GM23338 (cell line): ENCODE results near the gene SLTM. TPM values are rescaled to one million over a fixed set of nuclear protein-coding genes. Genes with fewer than 3 reads are reported as not detected.
A peak's percentile ranks its signal among the peaks of the same experiment; 100 is the strongest.

ENCODE experiments used
- ATAC-seq: fragments of 200-7000 bp; cut with Tn5 transposase; 3 replicates; pipeline ENCODE4 v1.9.1; 2020
- DNase-seq: peaks from one replicate; pipeline ENCODE4 v3.0.0-alpha.2; 2015; ENCODE audit warnings: low spot score
- H2AFZ ChIP-seq: fragments of 200-600 bp; sonication (generic); 2 replicates; pipeline ENCODE4 v1.8.0; 2016; ENCODE audit warnings: antibody characterized with exemption, mild to moderate bottlenecking, moderate library complexity
- H3F3A ChIP-seq: fragments of 200-600 bp; sonication (generic); replicated peaks from 2 replicates; pipeline ENCODE4 v1.8.0; 2017; ENCODE audit warnings: antibody characterized with exemption, mixed run types, low read depth
- H3K27ac ChIP-seq: fragments of 200-600 bp; sonication (generic); 2 replicates; pipeline ENCODE4 v1.6.1; 2016; ENCODE audit warnings: low read depth
- H3K27me3 ChIP-seq: fragments of 200-600 bp; sonication (generic); 2 replicates; pipeline ENCODE4 v1.8.0; 2016; ENCODE audit warnings: mild to moderate bottlenecking, mixed run types, moderate library complexity; ENCODE audit not compliant: insufficient read depth
- H3K36me3 ChIP-seq: fragments of 200-600 bp; sonication (generic); 2 replicates; pipeline ENCODE4 v1.8.0; 2016; ENCODE audit warnings: mild to moderate bottlenecking; ENCODE audit not compliant: insufficient read depth
- H3K4me1 ChIP-seq: fragments of 200-600 bp; sonication (generic); 2 replicates; pipeline ENCODE4 v1.8.0; 2016; ENCODE audit warnings: mild to moderate bottlenecking, moderate library complexity; ENCODE audit not compliant: insufficient read depth
- H3K4me2 ChIP-seq: fragments of 200-600 bp; sonication (generic); 2 replicates; pipeline ENCODE4 v1.7.1; 2017; ENCODE audit warnings: mixed run types
- H3K4me3 ChIP-seq: fragments of 200-600 bp; sonication (generic); 2 replicates; pipeline ENCODE4 v1.6.1; 2016; ENCODE audit warnings: mixed run types
- H3K79me2 ChIP-seq: fragments of 200-600 bp; sonication (generic); replicated peaks from 2 replicates; pipeline ENCODE4 v1.8.0; 2017; ENCODE audit warnings: mild to moderate bottlenecking; ENCODE audit not compliant: insufficient read depth
- H3K9me2 ChIP-seq: fragments of 200-600 bp; sonication (generic); 2 replicates; pipeline ENCODE4 v1.8.0; 2017; ENCODE audit not compliant: insufficient read depth
- H4K20me1 ChIP-seq: fragments of 200-600 bp; sonication (generic); replicated peaks from 2 replicates; pipeline ENCODE4 v1.8.0; 2017; ENCODE audit warnings: mild to moderate bottlenecking; ENCODE audit not compliant: insufficient read depth
- H3K27ac Mint-ChIP-seq: 2 replicates; pipeline ENCODE4 v1.8.0; 2020; ENCODE audit warnings: inconsistent platforms, mild to moderate bottlenecking, moderate library complexity, mixed read lengths
- H3K27me3 Mint-ChIP-seq: 3 replicates; pipeline ENCODE4 v1.8.0; 2022; ENCODE audit warnings: low read depth, mild to moderate bottlenecking, moderate library complexity, mixed read lengths, inconsistent platforms; ENCODE audit not compliant: insufficient read depth, poor library complexity
- H3K36me3 Mint-ChIP-seq: 3 replicates; pipeline ENCODE4 v1.8.0; 2021; ENCODE audit warnings: low read depth, mild to moderate bottlenecking, inconsistent platforms, moderate library complexity, mixed read lengths
- H3K4me1 Mint-ChIP-seq: 3 replicates; pipeline ENCODE4 v1.8.0; 2020; ENCODE audit warnings: mild to moderate bottlenecking, inconsistent platforms, mixed read lengths
- H3K4me3 Mint-ChIP-seq: 3 replicates; pipeline ENCODE4 v1.8.0; 2021; ENCODE audit warnings: moderate library complexity, mild to moderate bottlenecking, inconsistent platforms, mixed read lengths
- H3K9me3 Mint-ChIP-seq: 3 replicates; pipeline ENCODE4 v1.8.0; 2020; ENCODE audit warnings: moderate library complexity, mild to moderate bottlenecking, inconsistent platforms, mixed read lengths
- CREB1 ChIP-seq: fragments of 250-450 bp; sonication (Bioruptor Pico); IDR thresholded peaks from 2 replicates; pipeline ENCODE4 v1.5.0; 2020; ENCODE audit warnings: low read depth, mild to moderate bottlenecking, moderate library complexity
- ETS1 ChIP-seq: IDR thresholded peaks from 2 replicates; pipeline ENCODE4 v1.6.1; 2016; ENCODE audit warnings: antibody characterized with exemption
- NANOG ChIP-seq: IDR thresholded peaks from 2 replicates; pipeline ENCODE4 v1.6.1; 2016; ENCODE audit warnings: antibody characterized with exemption, borderline replicate concordance
- POLR2AphosphoS5 ChIP-seq: IDR thresholded peaks from 2 replicates; pipeline ENCODE4 v1.6.1; 2016; ENCODE audit warnings: antibody characterized with exemption, low read depth
- REST ChIP-seq: IDR thresholded peaks from one replicate; pipeline ENCODE4 v1.6.1; 2018; ENCODE audit warnings: antibody characterized with exemption; ENCODE audit not compliant: unreplicated experiment
- STAT1 ChIP-seq: IDR thresholded peaks from one replicate; pipeline ENCODE4 v1.6.1; 2016; ENCODE audit warnings: antibody characterized with exemption; ENCODE audit not compliant: unreplicated experiment
- ZNF114 ChIP-seq: fragments of 250-450 bp; sonication (Bioruptor Pico); IDR thresholded peaks from 2 replicates; pipeline ENCODE4 v1.5.0; 2020; ENCODE audit warnings: mild to moderate bottlenecking, moderate library complexity
- polyA plus RNA-seq: library from polyadenylated mRNA; unstranded; fragments of >200 nt; fragmentation: Nextera tagmentation; extraction: Ambion mirVana; gene quantifications from 2 replicates; pipeline ENCODE4 v1.2.1, GENCODE V29; 2016
- total RNA-seq: library from RNA; depleted of rRNA; stranded (reverse); fragments of >200 nt; shearing (Covaris generic); gene quantifications from 2 replicates; pipeline ENCODE4 v1.2.3, GENCODE V29; 2014

SLTM gene
- total and polyA plus RNA-seq, 2 experiments from 2014 or later, result 210 to 476 TPM

GRCh38 chr15:58923284-58923683 is 10.2 kb downstream of the SLTM start:
- peaks cover 36% of the 10 kb centered on the region for H4K20me1 ChIP-seq
- TF ChIP-seq ZNF114 (CRISPR knock-in tag) (no peak), STAT1 (no peak), ETS1 (no peak), REST (no peak)
- ATAC-seq, result no peak

GRCh38 chr15:58921267-58921790 is 12.2 kb downstream of the SLTM start:
- Histone ChIP-seq H3K4me1 (0 out of 2 replicates have a peak, but pooled peaks cover 4% of the 10 kb centered on the region), H3F3A (peaks cover 4% of the 10 kb centered on the region; the same call in 1 of the 2 replicates), H3K4me2 (no peak overlapping the region), H3K36me3 (peaks cover 15% of the 10 kb centered on the region; the same call in 1 of the 2 replicates), H4K20me1 (peaks cover 49% of the 10 kb centered on the region), H3K79me2 (peaks cover 98% of the 10 kb centered on the region), H2AFZ (no peak overlapping the region), H3K9me2 (no peaks in the 10 kb centered on the region), H3K4me3 (no peak overlapping the region), H3K27ac (no peak overlapping the region; the same call in none of the 2 replicates), H3K27me3 (no peaks in the 10 kb centered on the region)
- Mint-ChIP-seq H3K36me3 (peaks cover 51% of the 10 kb centered on the region; the same call in 2 of the 3 replicates), H3K4me3 (no peak overlapping the region), H3K27me3 (peaks cover 1% of the 10 kb centered on the region), H3K4me1 (peaks cover 6% of the 10 kb centered on the region), H3K9me3 (no peaks in the 10 kb centered on the region), H3K27ac (no peak overlapping the region)
- ATAC-seq, result no peak
- DNase-seq, result no peak
- TF ChIP-seq REST (no peak), NANOG (no peak), ETS1 (no peak), POLR2AphosphoS5 (no peak), CREB1 (CRISPR knock-in tag) (no peak)

More at GRCh38 chr15:58923284-58923683, 10.2 kb downstream of the SLTM start:
- Histone ChIP-seq H2AFZ (no peak overlapping the region), H3K79me2 (peaks cover 98% of the 10 kb centered on the region), H3K36me3 (peaks cover 7% of the 10 kb centered on the region; the same call in 1 of the 2 replicates), H3K9me2 (no peaks in the 10 kb centered on the region), H3K4me1 (peaks cover 24% of the 10 kb centered on the region), H3K27me3 (no peaks in the 10 kb centered on the region), H3K27ac (peak overlapping the region; percentile 52; the same call in 1 of the 2 replicates), H3K4me3 (no peak overlapping the region), H3K4me2 (no peak overlapping the region), H3F3A (peaks cover 4% of the 10 kb centered on the region; the same call in 1 of the 2 replicates)
- H3K4me1 Mint-ChIP-seq, result peaks cover 18% of the 10 kb centered on the region
- H3K4me3 Mint-ChIP-seq, result no peak overlapping the region
- DNase-seq, result no peak
- 0 out of 2 replicates have a peak overlapping the region, but pooled peaks have one; percentile 48 for H3K27ac Mint-ChIP-seq
- peaks cover 4% of the 10 kb centered on the region for H3K27me3 Mint-ChIP-seq
- H3K9me3 Mint-ChIP-seq, result no peaks in the 10 kb centered on the region
- H3K36me3 Mint-ChIP-seq, result peaks cover 60% of the 10 kb centered on the region; the same call in 2 of the 3 replicates
